ENCODE data around the gene NPEPL1. TPM values are rescaled to one million over a fixed set of nuclear protein-coding genes. Genes with fewer than 3 reads are reported as not detected.
"Not testable (repeated sequence)": the region's sequence is repeated elsewhere in the genome, so short reads cannot be mapped to it uniquely, and the experiment has no call there.

NPEPL1 gene
- total and polyA plus RNA-seq, 9 donors, result 6.2 to 41.0 (median 33.9) TPM

DNA sequence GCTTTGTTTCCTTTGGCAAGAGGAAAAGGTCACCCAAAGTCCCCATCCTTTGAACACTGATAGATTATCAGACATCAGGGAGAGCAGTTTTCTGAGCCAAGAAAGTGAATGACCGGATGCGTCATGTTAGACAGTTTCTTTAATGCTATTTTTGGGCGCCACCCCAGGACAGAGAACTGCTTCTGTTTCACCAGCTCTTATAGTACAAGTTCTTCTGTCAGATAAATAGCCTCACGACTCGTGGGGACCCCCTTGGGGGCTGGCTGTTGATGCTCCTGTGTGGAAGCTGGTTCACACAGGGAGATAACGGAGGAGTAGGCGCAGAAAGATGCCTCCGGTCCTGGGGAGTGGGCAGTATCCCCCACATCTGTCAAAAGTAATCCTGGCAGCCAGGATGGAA lies 54.6 kb downstream of the NPEPL1 start:
- TF ChIP-seq, protein P1, sequence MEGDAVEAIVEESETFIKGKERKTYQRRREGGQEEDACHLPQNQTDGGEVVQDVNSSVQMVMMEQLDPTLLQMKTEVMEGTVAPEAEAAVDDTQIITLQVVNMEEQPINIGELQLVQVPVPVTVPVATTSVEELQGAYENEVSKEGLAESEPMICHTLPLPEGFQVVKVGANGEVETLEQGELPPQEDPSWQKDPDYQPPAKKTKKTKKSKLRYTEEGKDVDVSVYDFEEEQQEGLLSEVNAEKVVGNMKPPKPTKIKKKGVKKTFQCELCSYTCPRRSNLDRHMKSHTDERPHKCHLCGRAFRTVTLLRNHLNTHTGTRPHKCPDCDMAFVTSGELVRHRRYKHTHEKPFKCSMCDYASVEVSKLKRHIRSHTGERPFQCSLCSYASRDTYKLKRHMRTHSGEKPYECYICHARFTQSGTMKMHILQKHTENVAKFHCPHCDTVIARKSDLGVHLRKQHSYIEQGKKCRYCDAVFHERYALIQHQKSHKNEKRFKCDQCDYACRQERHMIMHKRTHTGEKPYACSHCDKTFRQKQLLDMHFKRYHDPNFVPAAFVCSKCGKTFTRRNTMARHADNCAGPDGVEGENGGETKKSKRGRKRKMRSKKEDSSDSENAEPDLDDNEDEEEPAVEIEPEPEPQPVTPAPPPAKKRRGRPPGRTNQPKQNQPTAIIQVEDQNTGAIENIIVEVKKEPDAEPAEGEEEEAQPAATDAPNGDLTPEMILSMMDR (IDR thresholded peaks at IDR 0.05), result no peak
- TF ChIP-seq EP300 (IDR thresholded peaks at IDR 0.05) (no peak), POLR2A (IDR thresholded peaks at IDR 0.05) (no peak)
- Histone ChIP-seq H3K27ac (no peak overlapping the region), H3K36me3 (no peaks in the 10 kb centered on the region), H3K27me3 (no peaks in the 10 kb centered on the region), H3K4me3 (no peak overlapping the region), H3K4me1 (ENCODE audit: insufficient read depth) (no peaks in the 10 kb centered on the region), H3K9me3 (no peaks in the 10 kb centered on the region)
- no peak for DNase-seq
- WGBS, 3 donors, result 35 to 45% (median 44%) methylated on average over 8 of the region's 8 CpGs
- intact Hi-C loops (cut with DNase I), result no loop called here

DNA sequence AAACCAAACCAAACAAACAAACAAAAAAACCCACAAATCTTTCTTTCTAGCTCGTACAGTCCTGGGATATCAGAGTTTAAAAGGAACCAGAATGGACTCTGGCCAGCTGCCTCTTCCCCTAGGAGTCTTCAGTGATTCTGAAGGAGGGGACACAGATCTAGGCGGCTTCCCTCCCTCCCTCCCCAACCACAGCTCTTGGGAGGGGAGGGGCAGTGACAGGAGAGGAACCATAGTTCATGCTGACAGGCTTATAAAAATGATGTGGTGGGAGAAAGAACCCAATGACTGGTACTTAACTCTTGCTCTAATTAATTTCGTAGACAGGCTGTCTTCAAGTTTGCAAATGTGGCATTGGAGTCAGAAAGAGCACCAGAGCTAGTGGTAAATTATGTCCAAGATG lies 56.0 kb downstream of the NPEPL1 start:
- WGBS, 3 donors, result 24 to 34% (median 28%) methylated on average over 3 of the region's 3 CpGs

DNA sequence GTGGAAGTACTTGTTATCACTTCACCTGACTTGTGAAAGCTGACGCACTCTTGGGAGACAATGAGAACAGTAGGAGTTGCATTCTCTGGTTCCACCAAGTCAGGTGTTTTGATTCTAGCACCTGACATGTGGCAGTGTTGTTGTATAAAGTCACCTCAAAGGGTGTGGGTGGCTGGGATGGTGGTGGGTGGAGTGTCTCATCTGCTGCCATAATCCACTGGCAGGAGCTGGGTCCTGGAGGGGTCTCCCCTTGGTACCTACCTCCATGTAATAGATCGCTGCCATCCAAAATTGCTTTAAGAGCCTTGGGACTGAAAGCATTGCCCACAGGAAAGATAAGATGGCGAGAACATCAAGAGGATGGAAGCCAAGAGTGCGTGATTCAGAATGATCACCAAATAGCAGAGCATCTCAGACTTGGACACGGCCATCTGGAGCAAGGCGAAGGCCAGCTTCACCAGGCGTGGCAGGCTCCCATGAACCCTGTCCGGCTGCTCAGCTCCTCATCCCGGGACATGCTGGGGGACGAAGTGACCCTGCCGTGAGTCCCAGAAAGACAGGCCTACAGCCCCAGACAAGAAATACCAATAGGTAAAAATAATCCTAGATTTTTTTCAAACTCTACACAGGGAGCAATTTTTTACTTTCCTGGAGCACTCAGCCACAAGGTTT lies 56.6 kb downstream of the NPEPL1 start:
- no peaks in the 10 kb centered on the region for H3K36me3 ChIP-seq
- H3K27me3 ChIP-seq, result no peaks in the 10 kb centered on the region
- intact Hi-C loops (cut with DNase I), result no loop called here
- no peaks in the 10 kb centered on the region for H3K4me1 ChIP-seq (ENCODE audit: insufficient read depth)
- TF ChIP-seq, protein P1 (IDR thresholded peaks at IDR 0.05), result no peak
- no peak for TF ChIP-seq EP300 (IDR thresholded peaks at IDR 0.05)
- no peak for TF ChIP-seq POLR2A (IDR thresholded peaks at IDR 0.05)
- 78 to 89% (median 89%) methylated on average over 11 of the region's 11 CpGs for WGBS, 3 donors
- no peak overlapping the region for H3K4me3 ChIP-seq
- H3K9me3 ChIP-seq, result no peaks in the 10 kb centered on the region
- no peak for DNase-seq
- no peak overlapping the region for H3K27ac ChIP-seq

More for the DNA sequence above, 56.0 kb downstream of the NPEPL1 start:
- Histone ChIP-seq H3K4me1 (ENCODE audit: insufficient read depth) (no peaks in the 10 kb centered on the region), H3K4me3 (no peak overlapping the region), H3K27me3 (no peaks in the 10 kb centered on the region), H3K9me3 (no peaks in the 10 kb centered on the region), H3K27ac (no peak overlapping the region), H3K36me3 (no peaks in the 10 kb centered on the region)
- intact Hi-C loops (cut with DNase I), result no loop called here
- no peak for TF ChIP-seq POLR2A (IDR thresholded peaks at IDR 0.05)
- TF ChIP-seq, protein P1 (IDR thresholded peaks at IDR 0.05), result no peak
- TF ChIP-seq EP300 (IDR thresholded peaks at IDR 0.05), result no peak
- DNase-seq, result no peak

DNA sequence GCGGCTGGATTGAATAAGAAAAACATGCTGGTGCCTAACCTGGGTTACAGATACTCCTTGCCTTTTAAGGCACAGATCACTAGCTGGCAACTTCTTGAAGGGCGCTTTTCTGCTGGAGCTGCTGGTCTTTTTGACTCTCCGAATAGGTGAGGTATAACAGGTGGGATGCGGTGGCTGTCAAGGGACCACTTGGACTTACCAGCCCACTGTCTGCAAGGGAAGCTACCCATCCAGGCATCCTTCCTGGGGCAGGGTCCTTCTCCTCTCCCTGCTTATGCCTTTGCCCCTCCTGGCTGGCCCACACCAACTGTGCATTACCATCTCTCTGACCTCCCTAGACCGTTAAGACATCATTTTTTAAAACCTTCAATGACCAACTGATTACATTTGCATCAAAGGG lies 57.4 kb downstream of the NPEPL1 start:
- H3K4me3 ChIP-seq, result no peak overlapping the region
- no peak for DNase-seq
- 72 to 94% (median 89%) methylated on average over 5 of the region's 5 CpGs for WGBS, 3 donors
- no peaks in the 10 kb centered on the region for H3K9me3 ChIP-seq
- no peaks in the 10 kb centered on the region for H3K36me3 ChIP-seq
- no peaks in the 10 kb centered on the region for H3K27me3 ChIP-seq
- TF ChIP-seq POLR2A (IDR thresholded peaks at IDR 0.05), result no peak
- TF ChIP-seq, protein P1 (IDR thresholded peaks at IDR 0.05), result no peak
- TF ChIP-seq EP300 (IDR thresholded peaks at IDR 0.05), result no peak
- intact Hi-C loops (cut with DNase I), result no loop called here
- H3K4me1 ChIP-seq (ENCODE audit: insufficient read depth), result no peaks in the 10 kb centered on the region
- no peak overlapping the region for H3K27ac ChIP-seq

DNA sequence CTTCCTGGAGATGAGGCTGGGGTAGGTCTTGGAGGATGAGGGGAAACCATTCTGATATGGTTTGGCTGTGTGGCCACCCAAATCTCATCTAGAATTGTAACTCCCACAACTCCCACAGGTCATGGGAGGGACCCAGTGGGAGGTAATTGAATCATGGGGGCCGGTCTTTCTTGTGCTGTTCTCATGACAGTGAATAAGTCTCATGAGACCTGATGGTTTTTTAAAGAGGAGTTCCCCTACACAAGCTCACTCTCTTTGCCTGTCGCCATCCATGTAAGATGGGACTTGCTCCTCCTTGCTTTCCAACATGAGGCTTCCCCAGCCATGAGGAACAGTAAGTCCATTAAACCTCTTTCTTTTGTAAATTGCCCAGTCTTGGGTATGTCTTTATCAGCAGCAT lies 58.1 kb downstream of the NPEPL1 start:
- H3K27me3 ChIP-seq; H3K4me1 ChIP-seq (ENCODE audit: insufficient read depth); H3K9me3 ChIP-seq; intact Hi-C loops (cut with DNase I); H3K27ac ChIP-seq; H3K36me3 ChIP-seq; DNase-seq; H3K4me3 ChIP-seq: not testable (repeated sequence)
- WGBS, 3 donors, result 85 to 98% (median 86%) methylated on average over 2 of the region's 2 CpGs
